Femur (tissue), 1 donor: ENCODE data around the gene DENND5A.
"Not testable (repeated sequence)": the region's sequence is repeated elsewhere in the genome, so short reads cannot be mapped to it uniquely, and the experiment has no call there.

Experiments used
- DNase-seq: peaks from one replicate; pipeline ENCODE4 v3.0.0-alpha.2; 2017

DENND5A gene

DNA sequence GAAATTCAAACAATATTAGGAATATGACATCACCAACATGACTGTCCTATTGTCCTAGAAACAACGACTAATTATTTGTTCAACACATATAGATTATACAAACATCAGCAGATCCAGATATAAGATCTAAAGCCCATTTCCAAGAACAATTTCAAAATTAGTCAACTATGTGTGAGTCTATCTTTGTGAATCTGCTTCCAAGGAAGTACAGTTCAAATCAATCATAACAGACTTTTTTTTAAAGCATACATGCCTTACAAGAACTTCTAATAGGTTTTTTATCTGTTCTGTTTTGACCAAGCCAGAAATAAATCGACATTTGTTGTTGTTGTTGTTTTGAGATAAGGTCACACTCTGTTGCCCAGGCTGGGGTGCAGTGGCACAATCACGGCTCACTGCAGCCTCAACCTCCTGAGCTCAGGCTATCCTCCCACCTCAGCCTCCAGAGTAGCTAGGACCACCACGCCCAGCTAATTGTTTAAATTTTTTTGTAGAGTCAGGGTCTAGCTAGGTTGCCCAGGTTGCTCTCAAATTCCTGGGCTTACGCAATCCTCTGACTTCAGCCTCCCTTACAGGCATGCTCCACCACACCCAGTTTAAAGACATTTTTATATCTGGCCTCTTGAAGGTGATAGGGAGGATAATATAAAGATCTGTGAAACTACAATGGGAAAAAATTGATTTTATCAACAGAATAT is 54.8 kb downstream of the DENND5A start:
- no peak for DNase-seq

- not testable (repeated sequence) for DNase-seq
Observed at GRCh38 chr11:9209604-9210003, 55.5 kb downstream of the DENND5A start.

DNA sequence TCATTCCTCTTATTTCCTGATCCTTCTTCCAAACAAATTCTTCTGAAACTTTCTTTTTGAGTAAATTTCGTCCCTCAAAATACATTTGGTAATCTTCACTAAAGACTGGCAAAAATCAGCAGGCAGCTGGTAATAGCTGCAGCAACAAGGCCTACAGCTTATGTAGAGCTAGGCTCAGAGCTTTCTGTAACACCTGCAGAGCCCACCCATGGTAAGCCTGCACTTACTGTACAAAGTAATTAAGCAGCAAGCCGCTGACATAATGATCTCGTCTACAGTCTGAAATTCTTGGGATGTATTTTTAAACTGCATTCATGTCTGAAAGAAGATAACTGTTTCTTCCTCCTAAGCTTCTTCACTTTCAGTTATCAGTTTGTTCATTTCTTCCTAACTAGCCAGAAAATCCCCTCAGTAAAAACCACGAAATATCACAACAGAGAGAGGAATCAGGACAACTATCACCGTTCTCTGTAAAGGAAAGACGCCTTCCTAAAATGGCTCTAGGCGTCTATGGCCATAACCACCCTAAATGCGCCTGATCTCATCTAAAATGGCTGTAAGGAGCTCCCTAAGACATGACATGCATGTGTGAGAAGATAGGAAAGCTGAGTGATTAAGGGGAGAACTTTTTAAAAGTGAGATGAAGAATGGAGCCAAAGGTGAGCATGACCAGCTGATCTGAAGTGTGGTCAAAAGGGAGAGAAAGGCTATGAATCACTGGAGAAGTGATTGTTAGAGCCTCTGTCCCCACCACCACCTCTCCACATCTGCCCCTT is 56.2 kb downstream of the DENND5A start:
- DNase-seq, result no peak

DNA sequence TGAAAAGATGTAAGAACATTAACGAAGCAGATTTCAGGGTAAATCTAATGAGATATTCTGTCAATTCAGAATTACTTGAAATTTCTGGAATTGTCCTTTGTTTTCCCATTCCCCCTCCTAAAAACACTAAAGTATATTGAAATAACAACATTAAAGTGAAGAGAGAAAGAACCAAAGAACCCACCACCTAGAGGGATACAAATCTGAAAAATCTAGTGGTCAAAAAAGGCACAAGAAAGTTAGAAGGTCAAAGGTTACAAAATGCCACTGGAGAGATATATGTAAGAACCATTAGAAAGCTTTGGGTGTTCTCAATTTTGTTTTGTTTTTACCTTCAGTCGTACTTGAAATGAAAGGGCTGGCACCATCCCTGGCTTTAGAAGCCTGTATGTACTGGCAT is 57.9 kb downstream of the DENND5A start:
- DNase-seq, result no peak

GRCh38 chr11:9206496-9206895 is 58.7 kb downstream of the DENND5A start:
- DNase-seq, result no peak

GRCh38 chr11:9203691-9204311 is 61.3 kb downstream of the DENND5A start:
- DNase-seq, result no peak

DNA sequence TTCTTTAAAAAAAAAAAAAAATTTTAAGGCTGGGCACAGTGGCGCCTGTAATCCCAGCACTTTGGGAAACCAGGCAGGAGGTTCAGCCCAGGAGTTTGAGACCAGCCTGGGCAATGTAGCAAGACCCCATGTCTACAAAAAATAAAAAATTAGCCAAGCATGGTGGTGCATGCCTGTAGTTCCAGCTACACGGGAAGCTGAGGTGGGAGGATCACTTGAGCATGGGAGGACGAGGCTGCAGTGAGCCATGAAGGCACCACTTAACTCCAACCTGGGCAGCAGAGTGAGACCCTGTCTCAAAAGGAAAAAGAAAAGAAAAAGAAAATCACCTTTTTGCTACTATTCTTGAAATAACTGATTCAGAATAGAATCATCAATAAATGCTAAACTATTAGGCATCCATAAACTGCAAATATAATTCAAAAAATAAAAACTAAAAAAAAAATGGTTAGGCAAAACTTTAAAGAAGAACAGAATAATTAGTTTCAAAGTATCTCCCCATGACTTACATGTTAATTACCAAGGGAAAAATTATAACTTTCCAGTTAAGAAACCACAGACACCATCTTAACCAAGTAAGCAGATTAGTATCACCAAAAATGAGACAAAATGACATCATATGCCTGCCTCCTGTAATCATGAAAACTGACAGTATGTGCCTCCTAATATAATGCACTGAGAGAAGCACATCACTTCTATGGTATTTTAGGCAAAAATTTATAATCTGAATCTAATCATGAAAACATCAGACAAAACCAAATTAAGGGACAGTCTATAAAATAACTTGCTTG is 63.6 kb downstream of the DENND5A start:
- DNase-seq, result no peak

- no peak for DNase-seq
Observed at GRCh38 chr11:9200471-9200870, 64.7 kb downstream of the DENND5A start.

- DNase-seq, result no peak
Observed at GRCh38 chr11:9193316-9193715, 71.8 kb downstream of the DENND5A start.

DNA sequence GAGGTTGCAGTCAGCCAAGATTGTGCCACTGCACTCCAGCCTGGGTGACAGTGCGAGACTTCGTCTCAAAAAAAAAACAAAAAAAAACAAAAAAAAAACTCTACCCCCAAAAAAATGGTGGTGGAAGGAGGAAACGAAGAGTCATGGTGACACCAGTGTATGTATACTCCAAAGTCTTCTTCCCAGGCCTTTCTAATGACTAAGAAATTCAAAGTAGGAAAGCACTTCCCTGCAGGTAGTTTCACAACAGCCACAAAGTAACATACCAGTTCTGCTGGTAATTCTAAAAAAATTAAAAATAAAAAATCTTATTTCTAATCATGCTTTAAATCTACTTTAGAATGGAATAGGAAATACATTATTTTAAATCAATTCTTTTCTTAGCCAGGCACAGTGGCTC is 72.6 kb downstream of the DENND5A start:
- no peak for DNase-seq

DNA sequence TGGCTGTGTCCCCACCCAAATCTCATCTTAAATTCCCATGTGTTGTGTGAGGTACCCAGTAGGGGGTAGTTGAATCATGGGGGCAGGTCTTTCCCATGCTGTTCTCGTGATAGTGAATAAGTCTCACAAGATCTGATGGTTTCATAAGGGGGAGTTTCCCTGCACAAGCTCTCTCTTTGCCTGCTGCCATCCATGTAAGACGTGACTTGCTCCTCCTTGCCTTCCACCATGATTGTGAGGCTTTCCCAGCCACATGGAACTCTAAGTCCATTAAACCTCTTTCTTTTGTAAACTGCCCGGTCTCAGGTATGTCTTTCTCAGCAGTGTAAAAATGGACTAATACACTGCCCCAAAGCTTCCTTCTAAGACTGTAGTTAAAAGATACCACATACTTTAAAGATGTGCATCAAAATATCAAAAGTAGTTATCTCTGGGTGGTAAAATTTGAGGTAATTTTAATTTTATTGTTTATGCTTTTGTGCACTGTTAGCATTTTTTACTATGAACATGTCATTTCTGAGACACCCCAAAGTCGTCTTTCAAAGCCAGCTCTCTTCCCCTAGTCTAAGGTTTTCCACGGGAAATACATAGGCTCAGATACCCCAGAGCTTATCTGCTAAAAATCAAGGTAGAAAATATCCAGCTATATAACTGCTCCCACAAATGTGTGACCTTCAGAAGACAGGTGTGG is 74.7 kb downstream of the DENND5A start:
- DNase-seq, result not testable (repeated sequence)

GRCh38 chr11:9188860-9189259 is 76.3 kb downstream of the DENND5A start:
- DNase-seq, result not testable (repeated sequence)

GRCh38 chr11:9187616-9188015 is 77.5 kb downstream of the DENND5A start:
- no peak for DNase-seq

DNA sequence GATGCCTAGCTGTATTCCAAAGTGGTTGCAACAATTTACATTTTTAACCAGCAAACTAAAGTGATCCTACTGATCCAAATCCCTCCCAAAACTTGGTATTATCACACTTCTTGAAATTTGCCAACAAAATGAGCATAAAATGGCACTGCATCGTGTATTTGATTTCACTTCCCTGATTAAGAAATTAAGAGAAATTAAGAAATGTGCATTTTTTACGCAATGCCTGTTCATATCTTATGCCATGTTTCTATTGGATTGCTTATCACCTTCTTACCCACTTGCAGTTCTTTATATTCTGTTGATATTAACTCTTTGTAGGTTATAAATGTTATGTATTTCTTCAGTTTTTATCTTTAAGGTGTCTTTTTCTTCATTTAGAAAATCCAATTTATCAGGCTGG is 80.6 kb downstream of the DENND5A start:
- DNase-seq, result no peak

DNA sequence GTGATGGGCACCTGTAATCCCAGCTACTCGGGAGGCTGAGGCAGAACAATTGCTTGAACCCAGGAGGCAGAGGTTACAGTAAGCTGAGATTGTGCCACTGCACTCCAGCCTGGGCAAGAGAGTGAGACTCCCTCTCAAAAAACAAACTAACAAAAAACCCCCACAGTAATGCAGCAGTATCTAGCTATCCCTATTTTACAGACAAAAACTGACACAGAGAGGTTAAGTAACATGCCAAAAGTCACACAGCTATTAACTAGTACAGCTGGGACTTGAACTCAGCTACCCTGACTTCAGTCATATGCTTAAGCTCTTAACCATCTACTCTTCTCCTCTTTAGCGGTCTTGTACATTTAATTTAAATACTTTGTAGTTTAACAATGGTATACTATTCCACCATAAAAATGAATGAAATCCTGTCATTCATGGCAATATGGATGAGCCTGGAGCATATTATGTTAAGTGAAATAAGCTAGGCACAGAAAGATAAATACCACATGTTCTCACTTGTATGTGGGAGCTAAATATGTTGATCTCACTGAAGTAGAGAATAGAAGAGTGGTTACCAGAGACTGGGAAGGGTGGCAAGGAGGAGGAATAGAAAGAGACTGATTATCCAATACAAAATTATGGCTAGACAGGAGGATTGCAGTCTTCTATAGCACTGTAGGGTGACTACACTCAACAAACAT is 82.8 kb downstream of the DENND5A start:
- no peak for DNase-seq

DNA sequence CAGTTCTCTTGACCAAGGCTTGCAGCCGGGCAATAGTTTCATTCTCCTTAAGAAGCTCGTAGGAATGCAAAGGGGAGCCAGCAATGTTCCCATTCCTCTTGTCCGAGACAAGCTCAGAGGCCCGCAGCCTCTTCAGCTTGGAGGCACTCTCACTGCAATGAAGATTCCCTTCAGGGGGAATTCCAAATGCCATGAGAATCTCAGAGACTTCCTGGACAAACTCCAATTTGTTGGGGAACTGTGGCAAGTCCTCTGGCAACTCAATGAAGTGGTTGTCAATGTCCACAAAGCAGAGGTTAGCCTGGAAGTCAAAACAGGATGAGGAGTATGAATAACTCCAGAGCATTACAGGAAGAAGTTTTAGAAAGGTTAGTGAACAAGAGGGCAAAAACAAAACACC is 84.4 kb downstream of the DENND5A start:
- no peak for DNase-seq

- DNase-seq, result no peak
Observed at GRCh38 chr11:9179141-9179540, 86.0 kb downstream of the DENND5A start.

GRCh38 chr11:9178716-9179115 is 86.4 kb downstream of the DENND5A start:
- no peak for DNase-seq

- no peak for DNase-seq
Observed at GRCh38 chr11:9177438-9178091, 87.6 kb downstream of the DENND5A start.

GRCh38 chr11:9176550-9176949 is 88.6 kb downstream of the DENND5A start:
- no peak for DNase-seq

GRCh38 chr11:9176136-9176535 is 89.0 kb downstream of the DENND5A start:
- DNase-seq, result no peak
